Muscle layer of colon (tissue), 2 donors: ENCODE measurements around the gene EIF2AK2.

Experiments
- H3K27ac ChIP-seq: one replicate; pipeline ENCODE4 v1.7.0; 2013; ENCODE audit warnings: low read depth, mild to moderate bottlenecking, low read length, moderate library complexity
- H3K27me3 ChIP-seq, 2 donors: one replicate each; pipeline ENCODE4 v1.7.0; 2013; ENCODE audit warnings: low read length in 2 of 2, mild to moderate bottlenecking in 2 of 2; ENCODE audit not compliant: insufficient read depth in 2 of 2, control insufficient read depth in 1 of 2
- H3K36me3 ChIP-seq: one replicate; pipeline ENCODE4 v1.7.0; 2013; ENCODE audit warnings: mild to moderate bottlenecking, low read length; ENCODE audit not compliant: insufficient read depth
- H3K4me1 ChIP-seq: one replicate; pipeline ENCODE4 v1.7.0; 2013; ENCODE audit warnings: mild to moderate bottlenecking, low read length; ENCODE audit not compliant: insufficient read depth
- H3K4me3 ChIP-seq, 2 donors: one replicate each; pipeline ENCODE4 v1.7.0; 2013; ENCODE audit warnings: low read length in 2 of 2, low read depth in 1 of 2, mild to moderate bottlenecking in 1 of 2, moderate library complexity in 1 of 2
- H3K9ac ChIP-seq: one replicate; pipeline ENCODE4 v1.7.0; 2013; ENCODE audit warnings: low read length
- H3K9me3 ChIP-seq: one replicate; pipeline ENCODE4 v1.7.0; 2013; ENCODE audit warnings: mild to moderate bottlenecking, low read length
- donor health status: abdominal sarcoma.
- donor health status: Adenocarcinoma of cecum.

The EIF2AK2 gene

DNA sequence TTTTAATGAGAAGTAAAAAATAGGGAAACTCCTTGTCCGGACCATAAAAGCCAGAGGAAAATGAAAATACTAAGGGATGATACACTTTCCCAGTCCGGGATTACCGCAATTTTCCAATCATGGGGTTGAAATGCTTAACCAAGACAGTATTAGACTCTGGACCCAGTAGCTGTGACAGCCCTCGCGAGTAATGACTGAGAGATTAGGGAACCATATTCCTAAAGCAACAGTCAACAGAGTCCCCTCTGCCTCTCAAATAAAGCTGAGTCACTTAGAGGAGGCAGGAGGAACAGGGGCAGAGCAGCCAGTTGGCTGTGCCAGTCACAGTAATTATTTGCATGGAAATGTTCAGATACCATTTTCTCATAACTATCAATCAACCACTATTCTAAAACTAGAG is 37.6 kb downstream of the EIF2AK2 start:
- H3K36me3 ChIP-seq, result peaks cover 26% of the 10 kb centered on the region
- no peaks in the 10 kb centered on the region for H3K4me1 ChIP-seq
- H3K27ac ChIP-seq, result no peak overlapping the region
- no peaks in the 10 kb centered on the region for H3K27me3 ChIP-seq
- H3K9me3 ChIP-seq, result no peaks in the 10 kb centered on the region
- no peak overlapping the region for H3K9ac ChIP-seq
- H3K4me3 ChIP-seq, result no peak overlapping the region

DNA sequence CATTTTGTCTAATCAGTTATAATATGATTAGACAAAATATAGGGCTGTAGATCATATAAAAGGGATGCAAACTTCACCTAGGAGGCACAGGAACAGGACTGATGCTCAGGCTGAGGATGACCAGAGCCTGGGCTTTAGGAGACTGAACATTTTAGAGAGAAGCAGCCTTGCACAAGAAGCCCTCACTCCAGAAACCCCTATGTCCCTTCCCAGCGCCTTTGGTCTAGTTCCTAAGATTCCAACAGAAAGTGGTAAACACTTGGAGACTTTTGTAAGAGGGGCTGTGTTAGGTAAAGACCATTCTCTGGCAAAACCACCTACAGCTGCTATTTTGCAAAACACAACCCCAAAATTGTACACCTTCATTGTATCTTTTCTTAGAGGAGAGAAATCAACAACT is 39.2 kb downstream of the EIF2AK2 start:
- Histone ChIP-seq H3K9ac (no peak overlapping the region), H3K4me1 (no peaks in the 10 kb centered on the region), H3K4me3 (no peak overlapping the region), H3K9me3 (no peaks in the 10 kb centered on the region), H3K27ac (no peak overlapping the region), H3K27me3 (no peaks in the 10 kb centered on the region), H3K36me3 (peaks cover 26% of the 10 kb centered on the region)

DNA sequence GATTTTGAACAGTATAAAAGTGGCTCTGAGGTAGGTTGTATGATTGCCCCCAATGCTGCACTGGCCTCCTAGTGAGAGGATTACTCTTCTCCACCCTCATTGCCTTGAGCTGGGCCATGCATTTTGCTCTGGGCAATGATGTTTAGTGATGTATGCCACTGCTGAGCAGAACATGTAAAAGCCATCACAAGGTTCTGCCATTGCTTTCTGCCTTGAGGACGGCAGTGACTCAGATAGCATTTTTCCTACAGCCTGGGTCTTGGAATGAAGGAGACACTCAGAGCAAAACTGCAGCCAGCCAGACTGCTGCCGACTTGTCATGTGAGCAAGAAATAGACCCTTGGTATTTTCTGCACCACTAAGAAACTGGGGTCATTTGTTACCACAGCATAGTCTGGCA is 44.8 kb downstream of the EIF2AK2 start:
- H3K27me3 ChIP-seq, result no peaks in the 10 kb centered on the region
- no peak overlapping the region for H3K27ac ChIP-seq
- peaks cover 31% of the 10 kb centered on the region for H3K36me3 ChIP-seq

DNA sequence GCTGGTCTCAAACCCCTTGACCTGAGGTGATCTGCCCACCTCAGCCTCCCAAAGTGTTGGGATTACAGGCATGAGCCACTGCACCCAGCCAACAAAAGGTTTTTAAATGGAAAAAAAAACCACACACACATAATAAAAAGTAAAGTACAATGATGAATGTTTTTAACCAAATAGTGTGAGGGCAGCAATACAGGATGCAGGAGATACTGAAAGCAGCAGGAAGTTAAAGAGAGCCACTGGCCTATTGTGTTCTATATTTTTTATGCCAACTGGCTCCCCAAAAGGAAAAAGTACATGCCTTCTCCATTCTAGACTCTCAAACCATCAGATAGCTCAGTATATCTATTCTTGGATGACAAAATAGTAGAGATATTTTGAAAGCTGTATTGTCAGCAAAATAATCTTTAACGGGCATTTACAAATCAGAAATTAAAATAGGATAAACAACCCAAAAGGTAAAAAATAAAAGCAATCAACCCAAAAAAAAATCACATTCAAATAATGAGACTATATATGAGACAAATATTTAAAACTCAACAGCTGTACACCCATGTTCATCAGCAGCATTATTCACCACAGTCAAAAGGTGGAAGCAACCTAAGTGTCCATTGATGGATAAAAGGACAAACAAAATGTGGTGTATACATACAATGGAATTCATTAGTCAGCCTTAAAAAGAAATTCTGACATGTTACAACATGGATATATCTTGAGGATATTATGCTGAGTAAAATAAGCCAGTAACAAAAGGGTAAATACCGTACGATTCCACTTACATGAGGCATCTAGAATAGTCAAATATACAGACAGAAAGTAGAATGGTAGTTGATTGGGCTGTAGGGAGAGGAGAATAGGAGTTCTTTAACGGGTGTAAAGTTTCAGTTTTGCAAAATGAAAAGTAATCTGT is 46.2 kb downstream of the EIF2AK2 start:
- Histone ChIP-seq H3K4me1 (no peaks in the 10 kb centered on the region), H3K36me3 (peaks cover 30% of the 10 kb centered on the region), H3K9ac (no peak overlapping the region), H3K4me3 (no peak overlapping the region), H3K27me3 (no peaks in the 10 kb centered on the region), H3K27ac (no peak overlapping the region), H3K9me3 (no peaks in the 10 kb centered on the region)

More for the DNA sequence above, 44.8 kb downstream of the EIF2AK2 start:
- Histone ChIP-seq H3K4me1 (no peaks in the 10 kb centered on the region), H3K9ac (no peak overlapping the region), H3K9me3 (no peaks in the 10 kb centered on the region), H3K4me3 (no peak overlapping the region)

DNA sequence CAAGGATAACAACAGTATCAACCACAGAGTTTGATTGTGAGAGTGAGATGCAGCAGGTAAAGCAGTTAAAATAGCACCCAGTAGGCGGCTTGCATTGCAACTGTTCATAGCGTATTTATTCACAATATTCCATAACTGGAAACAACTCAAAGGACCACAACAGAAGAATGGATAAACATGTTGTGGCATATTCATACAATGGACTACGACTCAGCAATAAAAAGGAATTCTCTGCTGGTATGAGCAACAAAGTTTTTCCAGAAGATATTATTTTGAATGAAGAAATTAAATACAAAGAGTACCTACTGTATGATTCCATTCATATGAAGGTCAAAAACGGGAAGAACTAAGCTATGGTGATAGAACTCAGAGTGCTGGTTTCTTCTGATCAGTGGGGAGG is 47.3 kb downstream of the EIF2AK2 start:
- H3K9ac ChIP-seq, result no peak overlapping the region
- H3K4me3 ChIP-seq, result no peak overlapping the region
- no peaks in the 10 kb centered on the region for H3K27me3 ChIP-seq
- H3K36me3 ChIP-seq, result peaks cover 35% of the 10 kb centered on the region
- H3K4me1 ChIP-seq, result no peaks in the 10 kb centered on the region
- H3K9me3 ChIP-seq, result no peaks in the 10 kb centered on the region
- H3K27ac ChIP-seq, result no peak overlapping the region

DNA sequence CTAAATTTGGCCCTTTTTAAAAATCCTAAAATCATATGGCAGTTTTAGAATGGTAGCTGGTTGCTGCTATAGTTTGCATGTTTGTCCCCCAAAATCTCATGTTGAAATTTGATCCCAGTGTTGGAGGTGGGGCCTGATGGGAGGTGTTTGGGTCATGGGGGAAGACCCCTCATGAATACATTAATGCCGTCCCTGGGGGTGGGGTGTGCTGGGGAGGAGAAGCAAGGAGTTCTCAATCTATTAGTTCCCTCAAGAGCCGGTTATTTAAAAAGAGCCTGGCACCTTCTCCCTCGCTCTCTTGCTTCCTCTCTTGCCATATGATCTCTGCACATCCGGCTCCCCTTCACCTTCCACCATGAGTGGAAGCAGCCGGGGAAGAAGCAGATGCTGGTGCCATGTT is 51.6 kb downstream of the EIF2AK2 start:
- Histone ChIP-seq H3K9ac (no peak overlapping the region), H3K9me3 (no peaks in the 10 kb centered on the region), H3K27me3 (no peaks in the 10 kb centered on the region), H3K36me3 (peaks cover 48% of the 10 kb centered on the region), H3K4me3 (no peak overlapping the region), H3K4me1 (no peaks in the 10 kb centered on the region), H3K27ac (no peak overlapping the region)

DNA sequence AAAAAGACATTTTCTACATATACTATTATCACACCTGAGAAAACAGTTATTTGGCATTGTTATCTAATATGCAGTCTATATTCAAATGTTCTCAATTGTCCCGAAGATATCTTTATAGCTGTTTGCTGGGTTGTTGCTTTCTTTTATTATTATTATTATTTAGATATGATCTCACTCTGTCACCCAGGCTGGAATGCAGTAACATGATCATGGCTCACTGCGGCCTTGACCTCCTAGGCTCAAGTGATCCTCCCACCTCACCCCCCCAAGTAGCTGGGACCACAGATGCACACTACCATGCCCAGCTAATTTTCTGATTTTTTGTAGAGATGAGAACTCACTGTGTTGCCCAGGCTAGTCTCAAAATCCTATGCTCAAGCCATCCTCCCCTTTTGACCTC is 52.6 kb downstream of the EIF2AK2 start:
- no peak overlapping the region for H3K9ac ChIP-seq
- no peaks in the 10 kb centered on the region for H3K4me1 ChIP-seq
- no peak overlapping the region for H3K4me3 ChIP-seq
- H3K27me3 ChIP-seq, result no peaks in the 10 kb centered on the region
- H3K36me3 ChIP-seq, result peaks cover 56% of the 10 kb centered on the region
- H3K9me3 ChIP-seq, result no peaks in the 10 kb centered on the region
- H3K27ac ChIP-seq, result no peak overlapping the region

DNA sequence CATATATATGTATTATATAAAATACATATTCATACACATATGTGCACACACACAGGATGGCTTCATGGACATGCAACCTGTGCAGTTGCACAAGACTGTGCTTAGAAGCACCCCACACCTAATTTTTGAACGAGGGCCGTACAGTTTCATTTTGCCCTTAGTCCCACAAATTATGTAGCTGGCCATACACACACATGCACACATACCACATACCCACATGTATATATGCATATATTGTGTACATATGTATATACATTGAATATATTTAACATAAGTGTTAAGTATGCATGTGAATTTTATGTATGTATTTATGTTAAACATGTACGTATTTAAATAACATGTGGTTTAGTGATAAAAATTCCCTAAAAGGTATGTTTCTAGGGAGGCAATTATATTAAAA is 54.2 kb downstream of the EIF2AK2 start:
- Histone ChIP-seq H3K9ac (no peak overlapping the region), H3K4me1 (no peaks in the 10 kb centered on the region), H3K36me3 (peaks cover 51% of the 10 kb centered on the region), H3K27ac (no peak overlapping the region), H3K9me3 (no peaks in the 10 kb centered on the region), H3K4me3 (no peak overlapping the region), H3K27me3 (no peaks in the 10 kb centered on the region)

DNA sequence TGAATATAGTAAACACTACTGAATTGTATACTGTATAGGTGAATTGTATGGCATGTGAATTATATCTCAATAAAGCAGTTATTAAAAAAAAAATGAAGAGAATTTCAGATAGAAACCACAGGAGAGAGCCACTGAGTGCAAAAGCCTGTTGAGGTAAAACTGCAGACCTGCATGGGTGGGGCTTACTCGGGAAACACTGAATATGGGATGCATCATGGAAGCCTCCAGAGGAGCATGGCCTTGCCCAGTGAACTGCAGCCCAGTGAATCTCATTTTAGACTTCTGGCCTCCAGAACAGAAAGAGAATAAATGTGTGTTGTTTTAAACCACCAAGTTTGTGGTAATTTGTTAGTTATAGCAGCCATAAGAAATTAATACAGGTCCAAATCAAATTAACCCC is 56.7 kb downstream of the EIF2AK2 start:
- Histone ChIP-seq H3K27me3 (no peaks in the 10 kb centered on the region), H3K4me1 (no peaks in the 10 kb centered on the region), H3K9me3 (no peaks in the 10 kb centered on the region), H3K4me3 (no peak overlapping the region), H3K27ac (no peak overlapping the region), H3K9ac (no peak overlapping the region), H3K36me3 (peaks cover 40% of the 10 kb centered on the region)

DNA sequence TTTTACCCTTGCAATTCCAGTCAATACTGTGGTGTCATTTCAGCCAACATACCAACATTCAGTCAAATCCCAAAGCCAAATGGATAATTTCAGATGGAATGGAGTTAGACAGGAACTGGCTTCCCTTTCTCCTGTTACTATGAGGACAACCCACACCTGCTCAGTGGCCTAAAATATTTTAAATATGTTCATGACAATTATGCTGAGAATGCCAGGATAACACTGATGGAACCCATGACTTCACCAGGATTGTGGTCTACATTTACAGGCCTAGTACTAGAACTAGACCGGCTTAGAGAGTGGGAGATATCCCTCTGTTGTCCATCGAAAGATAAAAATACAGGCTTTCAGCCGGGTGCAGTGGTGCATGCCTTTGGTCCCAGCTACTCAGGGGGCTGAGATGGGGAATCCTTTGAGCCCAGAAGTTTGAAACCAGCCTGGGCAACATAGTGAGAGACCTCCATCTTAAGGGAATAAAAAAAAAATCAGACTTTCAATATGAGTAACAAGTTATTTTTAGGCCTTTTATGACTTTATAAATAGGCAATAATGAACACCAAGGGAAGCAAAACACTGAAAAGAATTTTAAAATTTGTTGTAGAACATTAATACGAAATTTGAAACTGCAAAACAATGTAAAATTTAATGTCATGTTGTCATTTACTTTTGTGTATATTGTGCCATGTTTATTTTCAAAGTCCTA is 58.2 kb downstream of the EIF2AK2 start:
- no peak overlapping the region for H3K9ac ChIP-seq
- H3K9me3 ChIP-seq, result no peaks in the 10 kb centered on the region
- no peak overlapping the region for H3K27ac ChIP-seq
- H3K4me3 ChIP-seq, result no peak overlapping the region
- peaks cover 49% of the 10 kb centered on the region for H3K36me3 ChIP-seq
- no peaks in the 10 kb centered on the region for H3K27me3 ChIP-seq
- no peaks in the 10 kb centered on the region for H3K4me1 ChIP-seq

DNA sequence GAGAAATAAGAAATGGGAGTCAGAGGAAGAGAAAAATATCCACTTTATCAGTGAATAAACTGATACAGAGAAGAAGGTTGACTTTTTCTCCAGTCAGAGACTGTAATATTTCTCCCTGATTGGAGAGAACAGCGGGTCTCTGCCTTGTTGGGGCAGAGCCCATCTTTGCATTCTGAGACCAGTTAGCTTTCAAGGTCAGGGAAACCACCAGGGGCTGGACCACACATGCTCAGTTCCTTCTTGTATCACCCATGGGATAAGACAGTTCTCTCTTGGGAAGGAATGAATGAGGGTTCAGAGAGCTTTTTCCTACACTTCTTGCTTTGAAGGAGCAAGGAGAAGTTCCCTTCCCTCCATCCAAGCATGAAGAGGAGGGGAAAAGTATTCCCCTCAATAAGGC is 60.2 kb downstream of the EIF2AK2 start:
- Histone ChIP-seq H3K9ac (no peak overlapping the region), H3K9me3 (no peaks in the 10 kb centered on the region), H3K27ac (no peak overlapping the region), H3K4me3 (no peak overlapping the region), H3K27me3 (no peaks in the 10 kb centered on the region), H3K36me3 (peaks cover 50% of the 10 kb centered on the region), H3K4me1 (no peaks in the 10 kb centered on the region)
